ENCODE results near the gene PCDHB4. TPM values are rescaled to one million over a fixed set of nuclear protein-coding genes. Genes with fewer than 3 reads are reported as not detected.
"Not testable (repeated sequence)": the region's sequence is repeated elsewhere in the genome, so short reads cannot be mapped to it uniquely, and the experiment has no call there.

The PCDHB4 gene
- polyA plus RNA-seq (ENCODE audit: insufficient read length): 3.1 TPM

DNA sequence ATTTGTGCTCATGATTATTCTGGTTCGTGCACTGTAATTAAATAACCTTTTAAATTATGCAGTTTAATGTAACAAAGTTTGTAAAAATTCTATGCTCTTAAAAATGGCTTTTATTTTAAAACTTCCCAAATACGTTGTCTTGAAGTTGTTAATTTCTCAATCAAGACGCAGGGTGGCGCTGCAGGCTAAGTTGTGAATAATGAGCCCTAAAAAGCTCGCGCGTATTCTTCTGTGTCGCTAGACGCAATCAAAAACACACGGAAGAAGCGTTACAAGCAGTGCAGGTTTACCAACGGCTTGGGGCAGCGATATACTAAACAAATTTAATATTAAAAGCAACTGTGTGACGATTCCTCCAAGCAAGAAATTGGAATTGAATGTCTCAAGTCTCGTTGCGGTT, at the start of gene PCDHB4:
Gene PCDHB4, plus strand, starts transcription at position 256 of the 400 bp plus-strand sequence. CDS start 181 bp downstream, outside the sequence.
- no peak for DNase-seq

DNA sequence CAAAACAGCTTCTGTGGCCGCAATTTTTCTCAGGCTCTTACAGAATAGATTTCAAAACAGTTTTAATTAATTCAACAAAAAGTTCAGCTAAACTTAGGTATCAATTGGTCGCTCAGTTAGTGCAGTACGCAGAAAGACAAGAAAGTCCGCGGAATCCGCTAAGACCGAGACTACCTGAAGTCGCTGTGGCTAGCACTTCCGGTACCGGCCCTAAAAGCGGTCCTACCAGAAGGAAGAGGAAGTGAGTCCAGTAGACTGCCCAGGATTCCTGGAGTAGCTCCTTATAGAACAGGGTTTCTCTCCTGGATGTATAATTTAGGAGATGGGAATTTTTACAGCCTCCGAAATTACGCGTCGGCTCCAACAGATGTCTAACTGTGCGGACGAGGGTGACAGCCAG, 43.8 kb upstream of the PCDHB4 start:
- no peak for DNase-seq

DNA sequence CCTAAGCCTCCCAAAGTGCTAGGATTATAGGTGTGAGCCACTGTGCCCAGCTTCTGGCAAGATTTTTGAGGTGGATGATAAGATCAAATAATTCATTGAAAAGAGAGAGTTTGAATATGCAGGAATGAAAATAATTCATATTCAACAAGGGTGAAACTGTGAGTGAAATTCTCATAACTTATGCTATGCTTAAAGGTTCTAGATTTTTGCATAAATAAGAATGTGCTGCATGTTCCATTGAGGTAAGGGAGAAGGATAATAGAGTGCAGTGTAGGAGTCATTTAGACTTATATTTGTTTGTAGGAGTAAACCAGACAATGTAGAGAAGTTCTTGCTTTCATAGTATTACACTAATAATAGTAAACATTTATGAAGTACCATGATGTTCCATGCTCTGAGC, 39.4 kb upstream of the PCDHB4 start:
- DNase-seq: no peak

DNA sequence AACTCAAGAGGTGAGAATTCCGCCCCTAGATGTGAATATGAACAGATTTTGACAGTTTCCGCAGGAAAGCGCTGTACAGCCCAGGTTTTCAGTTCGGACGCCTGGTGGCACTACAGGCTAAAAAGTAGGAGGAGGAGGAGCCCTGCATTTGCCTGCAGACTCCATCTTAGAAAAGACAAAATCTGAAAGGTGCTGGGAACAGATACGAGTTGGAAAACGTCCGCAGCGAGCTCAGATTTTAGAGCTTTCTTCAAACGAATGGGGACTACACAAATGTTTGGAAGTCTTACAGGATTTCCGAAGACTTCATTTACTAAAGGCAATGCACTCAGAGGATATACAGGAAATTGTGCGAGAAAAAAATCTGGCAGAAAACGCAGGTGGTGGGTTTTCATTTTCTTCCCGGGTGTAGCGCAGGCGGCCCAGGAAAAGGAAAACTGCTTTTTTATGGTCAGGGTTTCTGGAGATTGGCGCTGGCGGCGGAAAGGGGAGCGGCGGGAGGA, 37.1 kb upstream of the PCDHB4 start:
- no peak for DNase-seq

DNA sequence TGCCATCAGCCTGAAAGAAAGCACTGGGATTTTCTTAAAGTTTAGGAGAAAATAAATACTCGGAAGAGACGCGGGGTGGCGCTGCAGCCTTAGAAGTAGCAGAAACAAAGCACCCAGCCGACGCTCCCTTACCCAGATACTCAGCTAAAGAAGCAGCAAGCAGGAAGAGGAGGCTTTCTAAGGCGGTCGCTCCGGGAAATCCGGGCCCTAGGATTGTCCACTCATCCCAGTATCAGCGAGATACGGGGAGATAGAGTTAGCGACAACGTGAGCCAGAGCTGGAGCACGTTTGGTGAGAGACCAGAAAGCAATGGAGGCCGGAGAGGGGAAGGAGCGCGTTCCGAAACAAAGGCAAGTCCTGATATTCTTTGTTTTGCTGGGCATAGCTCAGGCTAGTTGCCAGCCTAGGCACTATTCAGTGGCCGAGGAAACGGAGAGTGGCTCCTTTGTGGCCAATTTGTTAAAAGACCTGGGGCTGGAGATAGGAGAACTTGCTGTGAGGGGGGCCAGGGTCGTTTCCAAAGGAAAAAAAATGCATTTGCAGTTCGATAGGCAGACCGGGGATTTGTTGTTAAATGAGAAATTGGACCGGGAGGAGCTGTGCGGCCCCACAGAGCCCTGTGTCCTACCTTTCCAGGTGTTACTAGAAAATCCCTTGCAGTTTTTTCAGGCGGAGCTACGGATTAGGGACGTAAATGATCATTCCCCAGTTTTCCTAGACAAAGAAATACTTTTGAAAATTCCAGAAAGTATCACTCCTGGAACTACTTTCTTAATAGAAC, 26.9 kb upstream of the PCDHB4 start, which contains the start of gene PCDHB2:
Gene PCDHB2, plus strand, starts transcription at position 135 of the 782 bp plus-strand sequence. Its CDS starts 176 bp downstream, at position 311.
- DNase-seq: no peak

DNA sequence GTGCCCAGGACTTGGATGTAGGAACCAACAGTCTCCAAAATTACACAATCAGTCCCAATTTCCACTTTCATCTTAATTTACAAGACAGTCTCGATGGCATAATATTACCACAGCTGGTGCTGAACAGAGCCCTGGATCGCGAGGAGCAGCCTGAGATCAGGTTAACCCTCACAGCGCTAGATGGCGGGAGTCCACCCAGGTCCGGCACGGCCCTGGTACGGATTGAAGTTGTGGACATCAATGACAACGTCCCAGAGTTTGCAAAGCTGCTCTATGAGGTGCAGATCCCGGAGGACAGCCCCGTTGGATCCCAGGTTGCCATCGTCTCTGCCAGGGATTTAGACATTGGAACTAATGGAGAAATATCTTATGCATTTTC, 26.4 kb upstream of the PCDHB4 start:
- DNase-seq: no peak

DNA sequence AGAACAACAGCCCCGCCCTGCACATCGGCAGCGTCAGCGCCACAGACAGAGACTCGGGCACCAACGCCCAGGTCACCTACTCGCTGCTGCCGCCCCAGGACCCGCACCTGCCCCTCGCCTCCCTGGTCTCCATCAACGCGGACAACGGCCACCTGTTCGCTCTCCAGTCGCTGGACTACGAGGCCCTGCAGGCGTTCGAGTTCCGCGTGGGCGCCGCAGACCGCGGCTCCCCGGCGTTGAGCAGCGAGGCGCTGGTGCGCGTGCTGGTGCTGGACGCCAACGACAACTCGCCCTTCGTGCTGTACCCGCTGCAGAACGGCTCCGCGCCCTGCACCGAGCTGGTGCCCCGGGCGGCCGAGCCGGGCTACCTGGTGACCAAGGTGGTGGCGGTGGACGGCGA, 25.4 kb upstream of the PCDHB4 start:
- DNase-seq: not testable (repeated sequence)

DNA sequence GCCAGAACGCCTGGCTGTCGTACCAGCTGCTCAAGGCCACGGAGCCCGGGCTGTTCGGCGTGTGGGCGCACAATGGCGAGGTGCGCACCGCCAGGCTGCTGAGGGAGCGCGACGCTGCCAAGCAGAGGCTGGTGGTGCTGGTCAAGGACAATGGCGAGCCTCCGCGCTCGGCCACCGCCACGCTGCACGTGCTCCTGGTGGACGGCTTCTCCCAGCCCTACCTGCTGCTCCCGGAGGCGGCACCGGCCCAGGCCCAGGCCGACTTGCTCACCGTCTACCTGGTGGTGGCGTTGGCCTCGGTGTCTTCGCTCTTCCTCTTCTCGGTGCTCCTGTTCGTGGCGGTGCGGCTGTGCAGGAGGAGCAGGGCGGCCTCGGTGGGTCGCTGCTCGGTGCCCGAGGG, 25.0 kb upstream of the PCDHB4 start:
- not testable (repeated sequence) for DNase-seq

DNA sequence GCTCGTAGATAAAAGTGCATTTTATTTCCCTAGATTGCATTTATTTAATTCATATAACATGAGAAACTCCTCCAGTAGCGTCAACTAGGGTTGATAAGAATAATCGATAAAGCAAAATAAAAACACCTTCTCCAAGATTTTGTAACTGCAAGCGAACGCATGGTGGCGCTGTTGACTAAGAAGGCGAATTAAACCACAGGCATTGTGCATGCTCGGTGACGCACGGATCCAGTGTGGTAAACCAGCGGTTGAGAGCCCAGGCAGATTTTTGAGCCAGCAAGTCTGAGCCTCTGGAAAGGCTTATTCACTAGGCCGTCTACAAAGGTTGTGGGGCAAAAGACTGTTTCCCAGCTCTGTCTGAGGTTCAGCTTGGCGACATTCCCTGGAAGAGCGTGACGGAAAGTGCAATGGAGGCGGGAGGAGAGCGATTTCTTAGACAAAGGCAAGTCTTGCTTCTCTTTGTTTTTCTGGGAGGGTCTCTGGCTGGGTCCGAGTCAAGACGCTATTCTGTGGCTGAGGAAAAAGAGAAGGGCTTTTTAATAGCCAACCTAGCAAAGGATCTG, 21.3 kb upstream of the PCDHB4 start, which contains the start of gene PCDHB3:
Gene PCDHB3, plus strand, starts transcription at position 231 of the 563 bp plus-strand sequence. Its CDS starts 177 bp downstream, at position 408.
- DNase-seq: no peak

DNA sequence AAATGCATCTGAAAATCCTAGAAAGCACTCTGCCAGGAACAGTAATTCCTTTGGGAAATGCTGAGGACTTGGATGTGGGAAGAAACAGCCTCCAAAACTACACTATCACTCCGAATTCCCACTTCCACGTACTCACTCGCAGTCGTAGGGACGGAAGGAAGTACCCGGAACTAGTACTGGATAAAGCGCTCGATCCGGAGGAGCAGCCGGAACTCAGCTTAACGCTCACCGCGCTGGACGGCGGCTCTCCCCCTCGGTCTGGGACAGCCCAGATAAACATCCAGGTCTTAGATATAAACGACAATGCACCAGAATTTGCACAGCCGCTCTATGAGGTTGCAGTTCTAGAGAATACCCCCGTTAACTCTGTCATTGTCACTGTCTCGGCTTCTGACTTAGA, 20.6 kb upstream of the PCDHB4 start:
- DNase-seq: no peak

DNA sequence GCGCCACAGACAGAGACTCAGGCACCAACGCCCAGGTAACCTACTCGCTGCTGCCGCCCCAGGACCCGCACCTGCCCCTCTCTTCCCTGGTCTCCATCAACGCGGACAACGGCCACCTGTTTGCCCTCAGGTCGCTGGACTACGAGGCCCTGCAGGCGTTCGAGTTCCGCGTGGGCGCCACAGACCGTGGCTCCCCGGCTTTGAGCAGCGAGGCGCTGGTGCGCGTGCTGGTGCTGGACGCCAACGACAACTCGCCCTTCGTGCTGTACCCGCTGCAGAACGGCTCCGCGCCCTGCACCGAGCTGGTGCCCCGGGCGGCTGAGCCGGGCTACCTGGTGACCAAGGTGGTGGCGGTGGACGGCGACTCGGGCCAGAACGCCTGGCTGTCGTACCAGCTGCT, 19.5 kb upstream of the PCDHB4 start:
- not testable (repeated sequence) for DNase-seq

DNA sequence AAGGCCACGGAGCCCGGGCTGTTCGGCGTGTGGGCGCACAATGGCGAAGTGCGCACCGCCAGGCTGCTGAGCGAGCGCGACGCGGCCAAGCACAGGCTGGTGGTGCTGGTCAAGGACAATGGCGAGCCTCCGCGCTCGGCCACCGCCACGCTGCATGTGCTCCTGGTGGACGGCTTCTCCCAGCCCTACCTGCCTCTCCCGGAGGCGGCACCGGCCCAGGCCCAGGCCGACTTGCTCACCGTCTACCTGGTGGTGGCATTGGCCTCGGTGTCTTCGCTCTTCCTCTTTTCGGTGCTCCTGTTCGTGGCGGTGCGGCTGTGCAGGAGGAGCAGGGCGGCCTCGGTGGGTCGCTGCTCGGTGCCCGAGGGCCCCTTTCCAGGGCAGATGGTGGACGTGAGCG, 19.1 kb upstream of the PCDHB4 start:
- DNase-seq: not testable (repeated sequence)

DNA sequence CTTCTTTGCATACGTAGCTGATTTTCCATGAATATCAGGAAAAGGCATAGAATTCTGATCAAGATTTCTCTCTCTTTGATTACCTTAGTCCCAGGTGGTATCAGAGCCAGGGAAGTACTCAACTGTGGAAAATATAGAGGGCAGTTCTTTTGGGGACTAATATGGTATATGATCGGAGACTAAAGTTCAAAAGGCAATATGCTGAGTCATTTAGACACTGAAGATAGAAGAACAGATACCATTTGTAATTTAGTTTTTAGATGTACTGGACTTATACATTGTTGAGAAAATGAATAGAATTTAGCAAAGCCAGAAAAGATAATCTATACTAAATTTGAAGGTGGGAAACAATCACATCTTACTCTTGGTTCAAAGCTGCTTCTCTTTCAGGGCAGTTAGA, 16.3 kb upstream of the PCDHB4 start:
- DNase-seq: no peak

DNA sequence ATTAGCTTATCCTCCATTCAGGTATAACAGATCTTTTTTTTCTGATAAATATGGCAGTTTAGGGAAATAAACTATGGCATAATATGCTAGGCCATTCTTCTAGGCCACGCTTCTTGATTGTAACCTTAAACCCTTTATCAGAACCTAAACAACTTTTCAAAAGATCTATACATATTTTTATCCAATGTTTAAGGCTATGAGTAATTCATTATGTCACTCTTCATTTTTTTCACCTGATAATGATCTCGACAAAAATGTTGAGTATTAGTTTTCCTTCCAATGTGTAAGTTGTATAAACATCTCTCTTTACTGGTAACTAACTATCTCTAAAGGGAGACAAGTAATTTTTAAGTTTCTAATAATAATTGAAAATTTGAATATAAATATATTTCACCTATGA, 2.4 kb upstream of the PCDHB4 start:
- DNase-seq: no peak

DNA sequence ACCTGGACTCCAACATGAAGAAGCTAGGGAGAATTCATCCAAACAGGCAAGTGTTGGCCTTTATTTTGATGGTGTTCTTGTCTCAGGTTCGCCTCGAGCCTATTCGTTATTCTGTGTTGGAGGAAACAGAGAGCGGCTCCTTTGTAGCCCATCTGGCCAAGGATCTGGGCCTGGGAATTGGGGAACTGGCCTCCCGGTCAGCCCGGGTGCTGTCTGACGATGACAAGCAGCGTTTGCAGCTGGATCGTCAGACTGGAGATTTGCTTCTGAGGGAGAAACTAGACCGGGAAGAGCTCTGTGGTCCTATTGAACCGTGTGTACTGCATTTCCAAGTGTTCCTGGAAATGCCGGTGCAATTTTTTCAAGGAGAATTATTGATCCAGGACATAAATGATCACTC, 367 bp downstream of the PCDHB4 start:
- DNase-seq: no peak

DNA sequence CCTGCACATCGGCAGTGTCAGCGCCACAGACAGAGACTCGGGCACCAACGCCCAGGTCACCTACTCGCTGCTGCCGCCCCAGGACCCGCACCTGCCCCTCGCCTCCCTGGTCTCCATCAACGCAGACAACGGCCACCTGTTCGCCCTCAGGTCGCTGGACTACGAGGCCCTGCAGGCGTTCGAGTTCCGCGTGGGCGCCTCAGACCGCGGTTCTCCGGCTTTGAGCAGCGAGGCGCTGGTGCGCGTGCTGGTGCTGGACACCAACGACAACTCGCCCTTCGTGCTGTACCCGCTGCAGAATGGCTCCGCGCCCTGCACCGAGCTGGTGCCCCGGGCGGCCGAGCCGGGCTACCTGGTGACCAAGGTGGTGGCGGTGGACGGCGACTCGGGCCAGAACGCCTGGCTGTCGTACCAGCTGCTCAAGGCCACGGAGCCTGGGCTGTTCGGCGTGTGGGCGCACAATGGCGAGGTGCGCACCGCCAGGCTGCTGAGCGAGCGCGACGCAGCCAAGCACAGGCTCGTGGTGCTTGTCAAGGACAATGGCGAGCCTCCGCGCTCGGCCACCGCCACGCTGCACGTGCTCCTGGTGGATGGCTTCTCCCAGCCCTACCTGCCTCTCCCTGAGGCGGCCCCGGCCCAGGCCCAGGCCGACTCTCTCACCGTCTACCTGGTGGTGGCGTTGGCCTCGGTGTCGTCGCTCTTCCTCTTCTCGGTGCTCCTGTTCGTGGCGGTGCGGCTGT, 1.9 kb downstream of the PCDHB4 start:
- DNase-seq: not testable (repeated sequence)

DNA sequence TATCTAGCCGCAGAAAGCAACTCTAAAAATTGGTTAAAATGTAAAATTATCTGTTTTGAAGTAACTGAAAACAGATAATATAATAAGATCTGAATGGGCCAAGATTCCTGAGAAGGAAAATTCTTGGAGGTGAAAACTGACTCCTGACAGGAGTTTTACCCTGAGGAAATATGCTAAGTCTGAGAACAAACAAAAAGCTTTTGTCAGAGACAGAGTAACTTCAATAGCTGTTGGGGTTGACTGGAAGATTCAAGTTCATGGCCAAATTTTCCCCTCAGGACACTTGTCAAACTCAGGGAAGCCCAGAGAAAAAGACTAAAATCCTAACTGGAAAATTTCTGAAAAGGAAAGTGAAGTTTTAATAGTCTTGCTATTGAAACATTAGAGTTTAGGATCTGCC, 5.7 kb downstream of the PCDHB4 start:
- no peak for DNase-seq

DNA sequence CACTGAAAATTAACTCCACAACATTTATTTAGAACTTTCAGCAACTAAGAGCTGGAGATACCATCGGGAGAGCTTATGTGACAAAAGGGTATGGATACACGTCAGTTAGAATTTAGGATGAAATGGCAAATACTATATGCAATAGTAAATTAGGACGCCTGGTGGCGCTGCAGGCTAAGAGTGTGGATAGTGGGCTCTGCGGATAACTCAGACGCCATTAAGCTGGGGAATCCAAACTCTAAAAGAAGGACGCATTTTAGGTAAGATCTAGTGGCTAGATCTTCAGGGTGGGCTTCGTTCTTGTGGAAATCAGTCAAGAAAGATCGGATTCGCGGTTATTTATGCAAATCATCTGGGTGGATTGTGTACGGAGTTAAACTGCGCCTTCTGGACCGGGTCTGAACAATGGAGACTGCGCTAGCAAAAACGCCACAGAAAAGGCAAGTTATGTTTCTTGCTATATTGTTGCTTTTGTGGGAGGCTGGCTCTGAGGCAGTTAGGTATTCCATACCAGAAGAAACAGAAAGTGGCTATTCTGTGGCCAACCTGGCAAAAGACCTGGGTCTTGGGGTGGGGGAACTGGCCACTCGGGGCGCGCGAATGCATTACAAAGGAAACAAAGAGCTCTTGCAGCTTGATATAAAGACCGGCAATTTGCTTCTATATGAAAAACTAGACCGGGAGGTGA, 13.6 kb downstream of the PCDHB4 start, which contains the start of gene PCDHB5:
Gene PCDHB5, plus strand, starts transcription at position 177 of the 688 bp plus-strand sequence. Its CDS starts 229 bp downstream, at position 406.
- DNase-seq: no peak

DNA sequence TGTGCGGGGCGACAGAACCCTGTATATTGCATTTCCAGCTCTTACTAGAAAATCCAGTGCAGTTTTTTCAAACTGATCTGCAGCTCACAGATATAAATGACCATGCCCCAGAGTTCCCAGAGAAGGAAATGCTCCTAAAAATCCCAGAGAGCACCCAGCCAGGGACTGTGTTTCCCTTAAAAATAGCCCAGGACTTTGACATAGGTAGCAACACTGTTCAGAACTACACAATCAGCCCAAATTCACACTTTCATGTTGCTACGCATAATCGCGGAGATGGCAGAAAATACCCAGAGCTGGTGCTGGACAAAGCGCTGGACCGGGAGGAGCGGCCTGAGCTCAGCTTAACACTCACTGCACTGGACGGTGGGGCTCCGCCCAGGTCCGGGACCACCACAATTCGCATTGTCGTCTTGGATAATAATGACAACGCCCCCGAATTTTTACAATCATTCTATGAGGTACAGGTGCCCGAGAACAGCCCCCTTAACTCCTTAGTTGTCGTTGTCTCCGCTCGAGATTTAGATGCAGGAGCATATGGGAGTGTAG, 14.2 kb downstream of the PCDHB4 start:
- DNase-seq: no peak

DNA sequence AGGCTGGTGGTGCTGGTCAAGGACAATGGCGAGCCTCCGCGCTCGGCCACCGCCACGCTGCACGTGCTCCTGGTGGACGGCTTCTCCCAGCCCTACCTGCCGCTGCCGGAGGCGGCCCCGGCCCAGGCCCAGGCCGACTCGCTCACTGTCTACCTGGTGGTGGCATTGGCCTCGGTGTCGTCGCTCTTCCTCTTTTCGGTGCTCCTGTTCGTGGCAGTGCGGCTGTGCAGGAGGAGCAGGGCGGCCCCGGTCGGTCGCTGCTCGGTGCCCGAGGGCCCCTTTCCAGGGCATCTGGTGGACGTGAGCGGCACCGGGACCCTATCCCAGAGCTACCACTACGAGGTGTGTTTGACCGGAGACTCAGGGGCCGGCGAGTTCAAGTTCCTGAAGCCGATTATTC, 15.7 kb downstream of the PCDHB4 start:
- not testable (repeated sequence) for DNase-seq

DNA sequence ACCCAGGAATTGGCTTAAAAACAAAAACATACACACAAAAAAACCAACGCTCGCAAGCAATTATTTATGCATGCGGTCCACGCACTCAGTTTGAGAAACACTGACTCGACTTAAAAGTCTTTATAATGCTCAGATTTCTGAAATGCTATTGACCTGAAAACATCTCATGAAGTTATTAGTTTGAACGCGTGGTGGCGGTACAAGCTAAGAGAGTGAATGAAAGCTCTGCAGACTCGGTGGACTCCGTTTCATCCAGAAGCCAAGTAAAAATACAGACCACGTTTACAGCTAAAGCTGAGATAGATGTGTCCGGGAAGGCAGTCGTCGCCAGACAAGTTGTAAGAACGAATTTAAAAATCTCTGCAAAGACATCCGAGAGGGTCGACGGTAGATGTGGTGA, 28.2 kb downstream of the PCDHB4 start, which contains the start of gene PCDHB6:
Gene PCDHB6, plus strand, starts transcription at position 246 of the 400 bp plus-strand sequence. CDS start 201 bp downstream, outside the sequence.
- DNase-seq: no peak

Measured in hindlimb muscle (tissue), 1 donor.